H9 (cell line): ENCODE results near the gene MYCBPAP. TPM values are rescaled to one million over a fixed set of nuclear protein-coding genes. Genes with fewer than 3 reads are reported as not detected.
A peak's percentile ranks its signal among the peaks of the same experiment; 100 is the strongest.

ENCODE experiments used
- DNase-seq: peaks from one replicate; pipeline ENCODE4 v3.0.0-alpha.2; 2017
- H2AFZ ChIP-seq: one replicate; pipeline ENCODE4 v1.6.1; 2013; ENCODE audit warnings: mild to moderate bottlenecking, low read length, control low read depth, moderate library complexity
- H2AK5ac ChIP-seq: 2 replicates; pipeline ENCODE4 v1.6.1; 2013; ENCODE audit warnings: low read length, control low read depth, mixed read lengths; ENCODE audit not compliant: insufficient read length
- H2BK120ac ChIP-seq: one replicate; pipeline ENCODE4 v1.6.1; 2013; ENCODE audit warnings: low read depth, mild to moderate bottlenecking, low read length, control low read depth, inconsistent platforms; ENCODE audit not compliant: poor library complexity, severe bottlenecking
- H2BK12ac ChIP-seq: 2 replicates; pipeline ENCODE4 v1.6.1; 2013; ENCODE audit warnings: low read length, control low read depth, mixed read lengths, low read depth; ENCODE audit not compliant: insufficient read length
- H2BK15ac ChIP-seq: 2 replicates; pipeline ENCODE4 v1.6.1; 2013; ENCODE audit warnings: low read depth, low read length, control low read depth
- H2BK20ac ChIP-seq: one replicate; pipeline ENCODE4 v1.6.1; 2013; ENCODE audit warnings: low read depth, mild to moderate bottlenecking, low read length, control low read depth, inconsistent platforms; ENCODE audit not compliant: poor library complexity, severe bottlenecking
- H2BK5ac ChIP-seq: 2 replicates; pipeline ENCODE4 v1.6.1; 2013; ENCODE audit warnings: low read length, control low read depth, mixed read lengths; ENCODE audit not compliant: insufficient read length
- H3K14ac ChIP-seq: 2 replicates; pipeline ENCODE4 v1.6.1; 2013; ENCODE audit warnings: low read length, control low read depth; ENCODE audit not compliant: insufficient read depth
- H3K18ac ChIP-seq: 2 replicates; pipeline ENCODE4 v1.6.1; 2013; ENCODE audit warnings: low read depth, mild to moderate bottlenecking, mixed read lengths, low read length, control low read depth; ENCODE audit not compliant: insufficient read length
- H3K23ac ChIP-seq: 2 replicates; pipeline ENCODE4 v1.6.1; 2013; ENCODE audit warnings: low read length, control low read depth, mixed read lengths, low read depth; ENCODE audit not compliant: insufficient read length
- H3K23me2 ChIP-seq: 2 replicates; pipeline ENCODE4 v1.6.1; 2013; ENCODE audit warnings: low read depth, mild to moderate bottlenecking, mixed read lengths, low read length, control low read depth; ENCODE audit not compliant: insufficient read length, poor library complexity, severe bottlenecking
- H3K27ac ChIP-seq: 2 replicates; pipeline ENCODE4 v1.5.1; 2013; ENCODE audit warnings: low read length, control low read depth, mixed read lengths, low read depth; ENCODE audit not compliant: insufficient read length
- H3K27me3 ChIP-seq: 2 replicates; pipeline ENCODE4 v1.6.1; 2013; ENCODE audit warnings: low read length, control low read depth, inconsistent platforms; ENCODE audit not compliant: insufficient read depth
- H3K4ac ChIP-seq: 2 replicates; pipeline ENCODE4 v1.6.1; 2013; ENCODE audit warnings: low read depth, mild to moderate bottlenecking, control low read depth, inconsistent platforms, low read length, moderate library complexity
- H3K4me1 ChIP-seq: 2 replicates; pipeline ENCODE4 v1.6.1; 2013; ENCODE audit warnings: low read length, control low read depth, inconsistent platforms; ENCODE audit not compliant: insufficient read depth
- H3K4me2 ChIP-seq: 2 replicates; pipeline ENCODE4 v1.6.1; 2013; ENCODE audit warnings: low read length, control low read depth, mixed read lengths; ENCODE audit not compliant: insufficient read length, insufficient read depth
- H3K56ac ChIP-seq: 2 replicates; pipeline ENCODE4 v1.6.1; 2013; ENCODE audit warnings: low read depth, mild to moderate bottlenecking, mixed read lengths, low read length, control low read depth; ENCODE audit not compliant: insufficient read length
- H3K79me1 ChIP-seq: 2 replicates; pipeline ENCODE4 v1.6.1; 2013; ENCODE audit warnings: low read depth, mild to moderate bottlenecking, moderate library complexity, low read length, control low read depth, inconsistent platforms; ENCODE audit not compliant: insufficient read depth, poor library complexity, severe bottlenecking
- H3K79me2 ChIP-seq: 2 replicates; pipeline ENCODE4 v1.6.1; 2013; ENCODE audit warnings: low read length, control low read depth, inconsistent platforms; ENCODE audit not compliant: insufficient read depth
- H3K9ac ChIP-seq: 2 replicates; pipeline ENCODE4 v1.6.1; 2013; ENCODE audit warnings: low read length, control low read depth, mixed read lengths; ENCODE audit not compliant: insufficient read length; ENCODE audit errors: extremely low read depth
- H3K9me3 ChIP-seq: one replicate; pipeline ENCODE4 v1.6.1; 2013; ENCODE audit warnings: low read depth, low read length, inconsistent platforms; ENCODE audit not compliant: control insufficient read depth
- H3T11ph ChIP-seq: one replicate; pipeline ENCODE4 v1.6.1; 2013; ENCODE audit warnings: mild to moderate bottlenecking, low read length, control low read depth, inconsistent platforms
- H4K20me1 ChIP-seq: one replicate; pipeline ENCODE4 v1.6.1; 2013; ENCODE audit not compliant: control insufficient read depth, insufficient read length, insufficient read depth
- H4K5ac ChIP-seq: 2 replicates; pipeline ENCODE4 v1.6.1; 2013; ENCODE audit warnings: low read depth, mild to moderate bottlenecking, mixed read lengths, low read length, control low read depth; ENCODE audit not compliant: insufficient read length
- H4K8ac ChIP-seq: replicated peaks from 2 replicates; pipeline ENCODE4 v1.6.1; 2013; ENCODE audit warnings: low read length, control low read depth, mixed read lengths, low read depth; ENCODE audit not compliant: insufficient read length
- H4K91ac ChIP-seq: 2 replicates; pipeline ENCODE4 v1.6.1; 2013; ENCODE audit warnings: low read depth, mild to moderate bottlenecking, moderate library complexity, mixed read lengths, low read length, control low read depth; ENCODE audit not compliant: insufficient read length
- H3K27ac Mint-ChIP-seq, 3 experiments: 2 replicates in 2 of 3; 3 replicates in 1 of 3; pipeline ENCODE4 v1.8.0; 2020 to 2021; ENCODE audit warnings: mixed read lengths in 3 of 3, mild to moderate bottlenecking in 1 of 3, moderate library complexity in 1 of 3
- H3K27me3 Mint-ChIP-seq: 2 replicates; pipeline ENCODE4 v1.8.0; 2021; ENCODE audit warnings: low read depth, mild to moderate bottlenecking, moderate library complexity, mixed read lengths
- H3K36me3 Mint-ChIP-seq, 3 experiments: 2 replicates in 2 of 3; 3 replicates in 1 of 3; pipeline ENCODE4 v1.8.0; 2020 to 2021; ENCODE audit warnings: low read depth in 3 of 3, mixed read lengths in 3 of 3; ENCODE audit not compliant: insufficient read depth in 1 of 3
- H3K4me1 Mint-ChIP-seq, 2 experiments: 2 replicates each; pipeline ENCODE4 v1.8.0; 2020; ENCODE audit warnings: mixed read lengths in 2 of 2
- H3K4me3 Mint-ChIP-seq, 2 experiments: 2 replicates in 1 of 2; 3 replicates in 1 of 2; pipeline ENCODE4 v1.8.0; 2020 to 2021; ENCODE audit warnings: mild to moderate bottlenecking in 2 of 2, mixed read lengths in 2 of 2, moderate library complexity in 1 of 2
- H3K9me3 Mint-ChIP-seq, 2 experiments: 2 replicates in 1 of 2; 3 replicates in 1 of 2; pipeline ENCODE4 v1.8.0; 2020; ENCODE audit warnings: mild to moderate bottlenecking in 2 of 2, mixed read lengths in 2 of 2, moderate library complexity in 1 of 2
- WGBS: extraction: QIAGEN DNeasy Blood & Tissue Kit; methylation state at CpG from one replicate; pipeline ENCODE4 v1.1.7; 2013; ENCODE audit warnings: missing lambda C conversion rate, low lambda C conversion rate, mixed read lengths; ENCODE audit not compliant: insufficient read length; ENCODE audit errors: extremely low coverage; 5-methylcytosine and 5-hydroxymethylcytosine counted together
- total RNA-seq: library from RNA; stranded (reverse); gene quantifications from 2 replicates; pipeline ENCODE4 v1.2.1, GENCODE V29; 2021
- TF ChIP-seq, protein P1 (sequence below): fragments of 200-600 bp; sonication (generic); conservative IDR thresholded peaks from 3 replicates; pipeline ENCODE4 v1.8.0; 2021; ENCODE audit warnings: antibody characterized with exemption, mild to moderate bottlenecking

MYCBPAP gene
- total RNA-seq, 1 experiment from 2014 or later: 1.7 TPM

DNA sequence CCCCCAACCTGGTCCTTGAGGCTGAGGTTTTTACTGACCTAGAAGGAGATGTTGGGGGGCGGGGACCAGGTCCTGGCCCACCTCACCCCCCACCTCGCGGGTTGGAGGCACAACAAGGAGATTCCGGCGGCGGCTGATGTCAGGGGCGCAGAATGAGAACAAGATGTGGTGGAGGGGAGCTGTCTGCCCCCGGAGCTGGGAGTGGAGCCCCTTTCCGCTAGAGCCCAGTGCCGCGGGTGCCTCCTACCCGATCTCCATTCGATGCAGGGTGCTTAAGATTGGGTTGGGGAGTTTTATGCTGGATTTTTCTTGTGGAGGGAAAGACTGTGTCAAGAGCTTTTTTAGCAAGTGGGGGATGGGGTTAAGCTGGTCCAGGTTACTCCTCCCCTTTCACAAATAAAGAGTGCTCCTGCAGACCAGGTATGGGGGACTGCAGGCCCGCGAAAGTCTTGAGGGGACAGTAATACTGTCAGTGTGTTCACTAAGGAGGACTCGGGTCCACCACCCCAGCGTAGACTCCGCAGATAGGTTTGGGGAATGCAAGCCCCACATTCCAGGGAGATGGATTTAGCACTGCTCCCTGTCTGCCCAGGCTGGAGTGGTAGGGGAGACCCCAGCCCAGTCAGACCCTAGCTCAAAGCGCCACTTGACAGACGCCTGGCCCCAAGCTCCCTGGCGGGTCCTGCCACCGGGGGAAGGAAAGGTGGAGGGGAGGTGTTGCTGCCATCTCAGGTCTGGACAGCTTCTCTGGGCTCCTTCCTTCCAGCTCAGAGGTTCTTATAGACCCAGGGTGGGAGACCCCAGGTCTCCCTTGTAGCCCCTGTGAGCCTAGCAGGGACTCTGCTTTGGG, 54.2 kb downstream of the MYCBPAP start:
- Histone ChIP-seq H4K91ac (no peak overlapping the region), H2AFZ (no peak overlapping the region), H4K20me1 (no peaks in the 10 kb centered on the region), H3K27ac (no peak overlapping the region), H3K14ac (no peak overlapping the region; the same call in 1 of the 2 replicates), H3K9me3 (no peaks in the 10 kb centered on the region), H3K27me3 (peaks cover 49% of the 10 kb centered on the region), H3K79me2 (no peaks in the 10 kb centered on the region), H2AK5ac (no peak overlapping the region), H4K5ac (no peak overlapping the region), H3K9ac (no peak overlapping the region), H3K18ac (no peak overlapping the region), H3K79me1 (no peaks in the 10 kb centered on the region), H3K4ac (no peak overlapping the region), H3K4me1 (peaks cover 2% of the 10 kb centered on the region; the same call in 1 of the 2 replicates), H3K23me2 (peaks cover 26% of the 10 kb centered on the region), H2BK5ac (no peak overlapping the region), H3K23ac (no peak overlapping the region), H3K4me2 (peak overlapping the region; percentile 74), H2BK12ac (no peak overlapping the region), H2BK15ac (no peak overlapping the region), H2BK20ac (no peak overlapping the region), H2BK120ac (no peak overlapping the region), H3T11ph (no peak overlapping the region), H3K56ac (no peak overlapping the region), H4K8ac (no peak overlapping the region)
- Mint-ChIP-seq H3K36me3 (no peaks in the 10 kb centered on the region; a peak in 1 of 7 replicates), H3K27me3 (peaks cover 86% of the 10 kb centered on the region), H3K27ac (no peak overlapping the region; a peak in 1 of 7 replicates), H3K4me1 (peaks cover 28 to 57% of the 10 kb centered on the region in 2 experiments), H3K9me3 (no peaks in the 10 kb centered on the region), H3K4me3 (peak overlapping the region; percentile 41 to 82)
- peak; percentile 38 for DNase-seq
- WGBS: no CpG with 5 or more reads among the region's 22 CpGs
- TF ChIP-seq, protein P1, sequence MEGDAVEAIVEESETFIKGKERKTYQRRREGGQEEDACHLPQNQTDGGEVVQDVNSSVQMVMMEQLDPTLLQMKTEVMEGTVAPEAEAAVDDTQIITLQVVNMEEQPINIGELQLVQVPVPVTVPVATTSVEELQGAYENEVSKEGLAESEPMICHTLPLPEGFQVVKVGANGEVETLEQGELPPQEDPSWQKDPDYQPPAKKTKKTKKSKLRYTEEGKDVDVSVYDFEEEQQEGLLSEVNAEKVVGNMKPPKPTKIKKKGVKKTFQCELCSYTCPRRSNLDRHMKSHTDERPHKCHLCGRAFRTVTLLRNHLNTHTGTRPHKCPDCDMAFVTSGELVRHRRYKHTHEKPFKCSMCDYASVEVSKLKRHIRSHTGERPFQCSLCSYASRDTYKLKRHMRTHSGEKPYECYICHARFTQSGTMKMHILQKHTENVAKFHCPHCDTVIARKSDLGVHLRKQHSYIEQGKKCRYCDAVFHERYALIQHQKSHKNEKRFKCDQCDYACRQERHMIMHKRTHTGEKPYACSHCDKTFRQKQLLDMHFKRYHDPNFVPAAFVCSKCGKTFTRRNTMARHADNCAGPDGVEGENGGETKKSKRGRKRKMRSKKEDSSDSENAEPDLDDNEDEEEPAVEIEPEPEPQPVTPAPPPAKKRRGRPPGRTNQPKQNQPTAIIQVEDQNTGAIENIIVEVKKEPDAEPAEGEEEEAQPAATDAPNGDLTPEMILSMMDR: no peak
